ENCODE measurements around the gene CPA2. TPM values are rescaled to one million over a fixed set of nuclear protein-coding genes. Genes with fewer than 3 reads are reported as not detected.

Gene CPA2
- total and polyA plus RNA-seq, 2 of the 4 experiments (the other 2 are of a cell fraction), result 0.05 TPM; not detected in 1

- no TSS peak for BruUV-seq (replicated peaks)
- no peak for DNase-seq
- H3K4me1 ChIP-seq (ENCODE audit: control insufficient read depth, insufficient read depth, low read length), result peaks cover 16% of the 10 kb centered on the region
- H3K4ac ChIP-seq (ENCODE audit: low read depth, low read length), result 0 out of 2 replicates have a peak overlapping the region, but pooled peaks have one; percentile 11
- H2AK5ac ChIP-seq (ENCODE audit: low read depth, low read length), result peak overlapping the region; percentile 66; the same call in 1 of the 2 replicates
- 72% methylated on average over 7 of the region's 11 CpGs; no CpG with 5 or more reads in 1 of the 2 experiments for WGBS, 2 experiments (ENCODE audit: extremely low coverage in 2 of 2, insufficient read length in 1 of 2)
- H2BK20ac ChIP-seq (ENCODE audit: low read depth, low read length), result no peak overlapping the region
- dilution Hi-C loops (cut with HindIII; ENCODE audit: low sequenced_read_pairs, unreplicated experiment), result no loop called here
- no peak overlapping the region for H2BK5ac ChIP-seq (ENCODE audit: low read depth, low read length, poor library complexity, severe bottlenecking)
- in situ Hi-C loops (cut with MboI; ENCODE audit: low sequenced_read_pairs), result no loop called here
- H3K14ac ChIP-seq (replicated peaks; ENCODE audit: low read depth, low read length), result no peak overlapping the region
- H4K5ac ChIP-seq (ENCODE audit: low read depth, low read length), result no peak overlapping the region
- no peak overlapping the region for H3K4me3 ChIP-seq (ENCODE audit: insufficient read depth, low read depth, low read length)
- H2BK15ac ChIP-seq (ENCODE audit: low read depth, low read length), result no peak overlapping the region
- H4K20me1 ChIP-seq (ENCODE audit: insufficient read depth, low read length), result no peaks in the 10 kb centered on the region
- H3K36me3 ChIP-seq (ENCODE audit: control insufficient read depth, insufficient read depth, low read length), result no peaks in the 10 kb centered on the region
- no peak overlapping the region for H3K18ac ChIP-seq (ENCODE audit: low read depth, low read length)
- no peak overlapping the region for H3K27ac ChIP-seq (ENCODE audit: insufficient read depth, low read length)
- TF ChIP-seq POLR2A (IDR thresholded peaks at IDR 0.05; ENCODE audit: low read depth, low read length), result no peak
- no peak for TF ChIP-seq MXI1 (IDR thresholded peaks at IDR 0.05; ENCODE audit: borderline replicate concordance, low read depth, low read length)
- no peak for TF ChIP-seq CHD1 (IDR thresholded peaks at IDR 0.05; ENCODE audit: low read depth, low read length)
- no peak for TF ChIP-seq RCOR1 (IDR thresholded peaks at IDR 0.05; ENCODE audit: insufficient replicate concordance, low read length)
- TF ChIP-seq MAZ (IDR thresholded peaks at IDR 0.05; ENCODE audit: borderline replicate concordance, low read depth, low read length), result no peak
- no peak for TF ChIP-seq BHLHE40 (IDR thresholded peaks at IDR 0.05; ENCODE audit: low read depth, low read length)
- H2AFZ ChIP-seq (replicated peaks; ENCODE audit: low read length, poor library complexity), result no peak overlapping the region
- H3K27me3 ChIP-seq (ENCODE audit: control insufficient read depth, insufficient read depth, low read length), result no peaks in the 10 kb centered on the region
- no peaks in the 10 kb centered on the region; the same call in 1 of the 2 replicates for H3K9me1 ChIP-seq (ENCODE audit: insufficient read depth, low read length)
- no peak overlapping the region for H2BK120ac ChIP-seq (ENCODE audit: low read depth, low read length)
- H3K9me3 ChIP-seq (ENCODE audit: control insufficient read depth, insufficient read depth, low read length), result no peaks in the 10 kb centered on the region
- intact Hi-C loops (cut with micrococcal nuclease), result loop anchor here (5.0 kb wide), 1 partner anchor 167 kb away; the partner anchor contains the start of gene CEP41
- H3K56ac ChIP-seq (ENCODE audit: extremely low read depth, insufficient read depth, low read length), result no peak overlapping the region
- H3K9ac ChIP-seq (ENCODE audit: low read depth, low read length), result no peak overlapping the region
- H3K4me2 ChIP-seq (ENCODE audit: low read depth, low read length), result no peak overlapping the region
- H3K23ac ChIP-seq (ENCODE audit: low read depth, low read length), result no peak overlapping the region
- no peak overlapping the region for H4K91ac ChIP-seq (ENCODE audit: insufficient read depth, low read depth, low read length)
- no peaks in the 10 kb centered on the region for H3K79me1 ChIP-seq (ENCODE audit: low read depth in 1 of 2, low read length in 2 of 2)
- H4K8ac ChIP-seq (ENCODE audit: low read depth in 2 of 2, low read length in 2 of 2), result no peak overlapping the region
- ChIA-PET CTCF (interaction anchor here (0.6 kb wide), 1 partner anchor 106 kb away, joined by 4 read pairs; no protein-coding TSS in a partner anchor), POLR2A (ENCODE audit: unreplicated experiment) (no interaction called here)
- no peak overlapping the region for H2AK9ac ChIP-seq (replicated peaks; ENCODE audit: low read depth, low read length, poor library complexity)
- no peak for ATAC-seq (ENCODE audit: low read depth)
Measured at GRCh38 chr7:130274983-130275591, 8.4 kb downstream of the CPA2 start.
